Testis (tissue), 2 donors: Measurements from ENCODE around the gene CCDC9B.
A peak's percentile ranks its signal among the peaks of the same experiment; 100 is the strongest.

Experiments
- POLR2A ChIP-seq: fragments of 450-650 bp; IDR thresholded peaks from one replicate; pipeline ENCODE4 v1.6.1; 2017; ENCODE audit warnings: antibody characterized with exemption, mild to moderate bottlenecking, moderate library complexity
- TF ChIP-seq, protein P1 (sequence below), 3 experiments: fragments of 450-650 bp in 2 of 3; fragments of 200-600 bp in 1 of 3; sonication (generic) in 1 of 3; IDR thresholded peaks; one replicate each; pipeline ENCODE4 v1.5.1; 2016 to 2019; ENCODE audit warnings: antibody characterized with exemption in 3 of 3, mild to moderate bottlenecking in 2 of 3, moderate library complexity in 1 of 3

DNA sequence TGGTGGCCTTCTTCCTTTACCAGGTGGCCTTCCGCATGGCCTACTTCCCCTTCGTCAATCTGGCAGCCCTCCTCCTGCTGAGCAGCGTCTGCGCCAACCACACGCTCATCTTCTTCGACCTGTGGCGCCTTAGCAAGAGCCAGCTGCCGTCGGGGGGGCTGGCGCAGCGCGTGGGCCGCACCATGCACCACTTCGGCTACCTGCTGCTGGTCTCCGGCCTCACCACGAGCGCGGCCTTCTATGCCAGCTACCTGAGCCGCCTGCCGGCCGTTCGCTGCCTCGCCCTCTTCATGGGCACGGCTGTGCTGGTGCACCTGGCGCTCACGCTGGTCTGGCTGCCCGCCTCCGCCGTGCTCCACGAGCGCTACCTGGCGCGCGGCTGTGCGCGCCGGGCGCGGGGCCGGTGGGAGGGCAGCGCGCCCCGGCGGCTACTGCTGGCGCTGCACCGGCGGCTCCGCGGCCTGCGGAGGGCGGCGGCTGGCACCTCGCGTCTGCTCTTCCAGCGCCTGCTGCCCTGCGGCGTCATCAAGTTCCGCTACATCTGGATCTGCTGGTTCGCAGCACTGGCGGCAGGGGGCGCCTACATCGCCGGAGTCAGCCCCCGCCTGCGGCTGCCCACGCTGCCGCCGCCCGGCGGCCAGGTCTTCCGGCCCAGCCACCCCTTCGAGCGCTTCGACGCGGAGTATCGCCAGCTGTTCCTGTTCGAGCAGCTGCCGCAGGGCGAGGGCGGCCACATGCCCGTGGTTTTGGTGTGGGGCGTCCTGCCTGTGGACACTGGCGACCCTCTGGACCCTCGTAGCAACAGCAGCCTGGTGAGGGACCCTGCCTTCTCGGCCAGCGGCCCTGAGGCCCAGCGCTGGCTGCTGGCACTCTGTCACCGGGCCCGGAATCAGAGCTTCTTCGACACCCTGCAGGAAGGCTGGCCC is 27.2 kb upstream of the CCDC9B start:
- TF ChIP-seq, protein P1, sequence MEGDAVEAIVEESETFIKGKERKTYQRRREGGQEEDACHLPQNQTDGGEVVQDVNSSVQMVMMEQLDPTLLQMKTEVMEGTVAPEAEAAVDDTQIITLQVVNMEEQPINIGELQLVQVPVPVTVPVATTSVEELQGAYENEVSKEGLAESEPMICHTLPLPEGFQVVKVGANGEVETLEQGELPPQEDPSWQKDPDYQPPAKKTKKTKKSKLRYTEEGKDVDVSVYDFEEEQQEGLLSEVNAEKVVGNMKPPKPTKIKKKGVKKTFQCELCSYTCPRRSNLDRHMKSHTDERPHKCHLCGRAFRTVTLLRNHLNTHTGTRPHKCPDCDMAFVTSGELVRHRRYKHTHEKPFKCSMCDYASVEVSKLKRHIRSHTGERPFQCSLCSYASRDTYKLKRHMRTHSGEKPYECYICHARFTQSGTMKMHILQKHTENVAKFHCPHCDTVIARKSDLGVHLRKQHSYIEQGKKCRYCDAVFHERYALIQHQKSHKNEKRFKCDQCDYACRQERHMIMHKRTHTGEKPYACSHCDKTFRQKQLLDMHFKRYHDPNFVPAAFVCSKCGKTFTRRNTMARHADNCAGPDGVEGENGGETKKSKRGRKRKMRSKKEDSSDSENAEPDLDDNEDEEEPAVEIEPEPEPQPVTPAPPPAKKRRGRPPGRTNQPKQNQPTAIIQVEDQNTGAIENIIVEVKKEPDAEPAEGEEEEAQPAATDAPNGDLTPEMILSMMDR (IDR thresholded peaks at IDR 0.05): peak; percentile 77 to 83 (median 80)
- TF ChIP-seq POLR2A: no peak
